GM10248 (cell line): ENCODE results near the gene AKAP13.

Experiments
- CTCF ChIA-PET: fragments of 300-600 bp; sonication (Branson Sonifier 250); formaldehyde crosslinking; extraction: SDS; loops from one replicate; lab custom pipeline; 2021; ENCODE audit warnings: antibody characterized with exemption; lab: Yijun Ruan, JAX
- POLR2A ChIA-PET: fragments of 350-650 bp; sonication (Branson Sonifier 250); formaldehyde crosslinking; extraction: SDS; loops from one replicate; lab custom pipeline; 2020; ENCODE audit warnings: antibody characterized with exemption; lab: Yijun Ruan, JAX
- DNase-seq: peaks from one replicate; pipeline ENCODE4 v3.0.0; 2012; ENCODE audit errors: extremely low spot score
- TF ChIP-seq, protein P1 (sequence below): IDR thresholded peaks from 2 replicates; pipeline ENCODE4 v1.5.1; 2012; ENCODE audit warnings: mild to moderate bottlenecking, low read depth; ENCODE audit errors: extremely low read depth, missing control alignments, control extremely low read depth

The AKAP13 gene

DNA sequence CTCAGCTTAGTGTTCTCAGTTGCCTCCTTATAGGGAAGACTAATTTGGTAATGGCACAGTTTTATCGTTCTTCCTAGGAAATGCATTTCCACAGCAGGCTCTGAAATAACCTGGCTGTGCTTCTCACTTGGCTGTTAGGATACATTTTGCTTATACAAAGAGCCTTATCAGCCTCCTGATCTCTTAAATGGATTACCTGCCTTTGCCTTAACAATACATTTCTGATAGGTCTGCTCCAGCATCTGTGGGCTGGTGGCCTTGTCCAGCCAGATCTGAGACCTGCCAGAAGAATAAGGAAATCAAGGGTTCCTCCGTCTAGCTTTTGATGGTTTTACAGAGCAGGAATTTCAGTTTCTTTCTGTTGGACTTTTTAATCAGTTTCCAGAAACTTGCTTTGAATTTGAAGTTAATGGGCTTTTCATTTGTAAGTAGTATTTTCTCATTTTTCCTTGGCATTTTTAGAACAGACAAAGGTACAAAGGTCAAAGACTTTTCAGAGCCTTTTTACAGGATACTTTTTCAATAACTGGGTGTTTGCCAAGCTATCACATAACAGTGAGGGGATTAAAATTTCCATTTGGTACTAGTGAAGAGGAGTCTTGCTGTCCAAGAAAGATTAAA is 116.3 kb downstream of the AKAP13 start:
- TF ChIP-seq, protein P1, sequence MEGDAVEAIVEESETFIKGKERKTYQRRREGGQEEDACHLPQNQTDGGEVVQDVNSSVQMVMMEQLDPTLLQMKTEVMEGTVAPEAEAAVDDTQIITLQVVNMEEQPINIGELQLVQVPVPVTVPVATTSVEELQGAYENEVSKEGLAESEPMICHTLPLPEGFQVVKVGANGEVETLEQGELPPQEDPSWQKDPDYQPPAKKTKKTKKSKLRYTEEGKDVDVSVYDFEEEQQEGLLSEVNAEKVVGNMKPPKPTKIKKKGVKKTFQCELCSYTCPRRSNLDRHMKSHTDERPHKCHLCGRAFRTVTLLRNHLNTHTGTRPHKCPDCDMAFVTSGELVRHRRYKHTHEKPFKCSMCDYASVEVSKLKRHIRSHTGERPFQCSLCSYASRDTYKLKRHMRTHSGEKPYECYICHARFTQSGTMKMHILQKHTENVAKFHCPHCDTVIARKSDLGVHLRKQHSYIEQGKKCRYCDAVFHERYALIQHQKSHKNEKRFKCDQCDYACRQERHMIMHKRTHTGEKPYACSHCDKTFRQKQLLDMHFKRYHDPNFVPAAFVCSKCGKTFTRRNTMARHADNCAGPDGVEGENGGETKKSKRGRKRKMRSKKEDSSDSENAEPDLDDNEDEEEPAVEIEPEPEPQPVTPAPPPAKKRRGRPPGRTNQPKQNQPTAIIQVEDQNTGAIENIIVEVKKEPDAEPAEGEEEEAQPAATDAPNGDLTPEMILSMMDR = no peak
- ChIA-PET CTCF (interaction anchor here (1.0 kb wide), 1 partner anchor 8 kb away, joined by 3 read pairs; no protein-coding TSS in a partner anchor), POLR2A (no interaction called here)

DNA sequence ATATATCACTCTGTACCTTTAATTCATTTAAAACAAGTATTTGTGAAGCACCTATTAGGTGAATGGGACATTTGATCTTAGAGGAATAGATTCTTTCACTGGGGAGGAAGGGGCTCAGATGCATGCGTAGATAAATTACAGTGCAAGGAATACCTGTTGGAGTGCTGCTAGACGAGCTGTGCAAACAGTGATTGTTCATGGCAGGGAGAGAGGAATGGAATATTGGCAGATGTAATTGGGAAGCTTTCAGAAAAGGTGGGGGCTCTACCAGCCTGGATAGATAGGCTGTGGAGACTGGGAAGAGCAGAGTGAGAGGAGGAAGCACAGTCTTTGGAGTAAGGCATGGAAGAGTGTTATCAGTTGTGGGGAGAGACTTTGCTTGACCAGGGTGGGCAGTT is 116.8 kb downstream of the AKAP13 start:
- TF ChIP-seq, protein P1 = no peak
- ChIA-PET CTCF (interaction anchor here (1.2 to 2.0 kb wide), 2 partner anchors 12 to 87 kb away, joined by 3 to 8 read pairs; no protein-coding TSS in a partner anchor), POLR2A (no interaction called here)
- DNase-seq = no peak

More for the DNA sequence above, 116.3 kb downstream of the AKAP13 start:
- no peak for DNase-seq

- TF ChIP-seq, protein P1 = no peak
- no peak for DNase-seq
- POLR2A ChIA-PET = no interaction called here
- CTCF ChIA-PET = interaction anchor here (0.9 to 2.0 kb wide), 8 partner anchors 9 to 168 kb away, joined by 3 to 8 read pairs (median 3); no protein-coding TSS in a partner anchor
Observed at GRCh38 chr15:85498471-85498870, 118.1 kb downstream of the AKAP13 start.

DNA sequence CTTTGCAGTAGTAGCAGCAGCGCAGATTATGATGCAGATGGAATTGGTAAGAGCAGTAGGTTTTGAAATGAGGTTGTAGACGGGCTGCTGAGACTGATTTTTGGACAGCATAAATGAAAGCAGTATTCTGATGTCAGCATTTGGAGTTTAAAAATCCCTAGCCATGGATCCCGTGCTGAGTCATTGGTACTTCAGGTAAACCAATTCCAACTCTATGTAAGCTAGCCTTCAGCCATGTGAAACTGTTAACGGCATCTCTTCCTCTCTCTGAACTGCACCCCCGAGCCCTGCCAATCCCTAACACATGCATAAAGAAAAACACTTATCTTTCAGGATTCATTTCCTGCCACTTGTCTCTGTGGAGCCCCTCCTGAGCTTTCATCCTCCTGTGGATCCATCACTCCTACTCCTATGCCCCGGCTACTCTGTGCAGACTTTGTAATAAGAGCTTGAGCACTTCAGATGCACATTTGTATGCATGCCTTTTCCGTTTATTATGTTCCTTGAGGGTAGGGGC is 119.0 kb downstream of the AKAP13 start:
- TF ChIP-seq, protein P1 = no peak
- ChIA-PET POLR2A (no interaction called here), CTCF (interaction anchor here (1.0 to 2.9 kb wide), 7 partner anchors 10 to 202 kb away, joined by 3 to 18 read pairs (median 5); no protein-coding TSS in a partner anchor)
- DNase-seq = no peak

GRCh38 chr15:85500060-85500708 is 119.8 kb downstream of the AKAP13 start:
- TF ChIP-seq, protein P1 = no peak
- DNase-seq = no peak
- ChIA-PET CTCF (interaction anchor here (0.7 to 2.9 kb wide), 7 partner anchors 9 to 203 kb away, joined by 3 to 18 read pairs (median 4); no protein-coding TSS in a partner anchor), POLR2A (no interaction called here)

GRCh38 chr15:85500729-85501128 is 120.3 kb downstream of the AKAP13 start:
- POLR2A ChIA-PET = no interaction called here
- no peak for DNase-seq

More at GRCh38 chr15:85500729-85501128, 120.3 kb downstream of the AKAP13 start:
- CTCF ChIA-PET = interaction anchor here (0.7 to 2.9 kb wide), 5 partner anchors 8 to 169 kb away, joined by 3 to 18 read pairs (median 3); no protein-coding TSS in a partner anchor
- TF ChIP-seq, protein P1 = no peak
